Fibroblast of mammary gland (primary cell): ENCODE results near the gene NRG3.
A peak's percentile ranks its signal among the peaks of the same experiment; 100 is the strongest.

Source experiments
- DNase-seq: peaks from one replicate; pipeline ENCODE4 v3.0.0-alpha.2; 2010; ENCODE audit warnings: low read depth
- H3K4me3 ChIP-seq: 2 replicates; pipeline ENCODE4 v1.5.1; 2011; ENCODE audit warnings: low read depth, mild to moderate bottlenecking, low read length, moderate library complexity; ENCODE audit not compliant: control insufficient read depth
- TF ChIP-seq, protein P1 (sequence below): conservative IDR thresholded peaks from 2 replicates; pipeline ENCODE4 v1.5.1; 2011; ENCODE audit warnings: low read depth, low read length, inconsistent platforms; ENCODE audit not compliant: control insufficient read depth, insufficient read depth

The NRG3 gene

DNA sequence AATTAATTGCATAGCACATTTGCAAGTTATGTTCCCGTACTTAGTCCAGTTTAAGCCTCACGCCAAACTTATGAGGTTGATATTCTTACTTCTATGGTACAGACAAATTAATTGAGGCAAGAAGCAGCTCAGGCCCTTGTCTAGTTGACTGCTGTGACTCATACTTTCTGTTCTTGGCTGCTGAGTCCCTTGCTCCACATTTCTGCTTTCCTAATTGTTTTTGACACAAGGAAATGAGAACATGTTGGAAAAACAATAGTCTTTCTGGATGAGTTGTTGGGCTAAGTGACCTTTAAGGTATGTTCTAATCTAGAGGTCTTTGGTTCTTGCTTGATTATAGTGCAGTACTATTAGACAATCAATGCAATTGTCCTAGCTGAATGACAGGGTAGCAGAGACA lies 331.8 kb downstream of the NRG3 start:
- TF ChIP-seq, protein P1, sequence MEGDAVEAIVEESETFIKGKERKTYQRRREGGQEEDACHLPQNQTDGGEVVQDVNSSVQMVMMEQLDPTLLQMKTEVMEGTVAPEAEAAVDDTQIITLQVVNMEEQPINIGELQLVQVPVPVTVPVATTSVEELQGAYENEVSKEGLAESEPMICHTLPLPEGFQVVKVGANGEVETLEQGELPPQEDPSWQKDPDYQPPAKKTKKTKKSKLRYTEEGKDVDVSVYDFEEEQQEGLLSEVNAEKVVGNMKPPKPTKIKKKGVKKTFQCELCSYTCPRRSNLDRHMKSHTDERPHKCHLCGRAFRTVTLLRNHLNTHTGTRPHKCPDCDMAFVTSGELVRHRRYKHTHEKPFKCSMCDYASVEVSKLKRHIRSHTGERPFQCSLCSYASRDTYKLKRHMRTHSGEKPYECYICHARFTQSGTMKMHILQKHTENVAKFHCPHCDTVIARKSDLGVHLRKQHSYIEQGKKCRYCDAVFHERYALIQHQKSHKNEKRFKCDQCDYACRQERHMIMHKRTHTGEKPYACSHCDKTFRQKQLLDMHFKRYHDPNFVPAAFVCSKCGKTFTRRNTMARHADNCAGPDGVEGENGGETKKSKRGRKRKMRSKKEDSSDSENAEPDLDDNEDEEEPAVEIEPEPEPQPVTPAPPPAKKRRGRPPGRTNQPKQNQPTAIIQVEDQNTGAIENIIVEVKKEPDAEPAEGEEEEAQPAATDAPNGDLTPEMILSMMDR: no peak
- peak; percentile 42 for DNase-seq
- no peak overlapping the region for H3K4me3 ChIP-seq

DNA sequence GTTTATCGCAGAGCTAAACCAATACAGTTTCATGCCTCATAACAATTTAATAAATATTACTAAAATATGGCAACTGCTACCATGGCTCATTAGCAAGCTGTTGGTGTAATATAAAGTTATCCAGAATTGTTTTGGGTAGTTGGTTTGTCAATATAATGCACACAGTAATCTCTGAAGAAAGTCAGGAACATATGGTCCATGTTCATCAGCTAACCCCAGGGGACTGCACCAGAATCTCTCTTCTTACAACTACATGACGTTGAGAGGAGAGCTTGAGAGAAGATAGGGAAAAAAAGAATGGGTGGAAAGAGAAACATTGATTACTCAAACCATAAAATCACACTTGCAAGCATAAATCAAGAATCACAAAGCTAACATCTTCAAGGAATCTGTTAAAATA lies 333.7 kb downstream of the NRG3 start:
- DNase-seq: peak; percentile 17
- no peak overlapping the region for H3K4me3 ChIP-seq
- TF ChIP-seq, protein P1: no peak

DNA sequence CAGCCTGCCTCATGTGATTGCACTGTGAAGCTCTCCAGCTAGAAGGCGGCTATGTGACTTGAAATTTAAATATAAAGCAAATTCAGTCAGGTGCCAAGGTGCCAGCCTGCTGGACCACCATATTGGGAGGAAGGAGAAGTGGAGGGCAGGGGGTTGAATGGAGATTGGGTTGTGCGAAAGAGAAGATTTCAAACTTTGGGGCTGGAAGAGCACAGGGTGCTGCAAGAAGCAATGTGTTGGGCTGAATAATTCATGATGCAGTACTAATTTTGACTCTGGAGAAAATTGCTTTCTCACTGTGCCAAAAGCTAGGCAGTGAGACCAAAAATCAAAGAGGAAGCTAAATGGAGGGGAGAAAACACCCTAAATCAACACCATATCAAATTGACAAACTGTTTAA lies 335.3 kb downstream of the NRG3 start:
- H3K4me3 ChIP-seq: no peak overlapping the region
- no peak for DNase-seq

DNA sequence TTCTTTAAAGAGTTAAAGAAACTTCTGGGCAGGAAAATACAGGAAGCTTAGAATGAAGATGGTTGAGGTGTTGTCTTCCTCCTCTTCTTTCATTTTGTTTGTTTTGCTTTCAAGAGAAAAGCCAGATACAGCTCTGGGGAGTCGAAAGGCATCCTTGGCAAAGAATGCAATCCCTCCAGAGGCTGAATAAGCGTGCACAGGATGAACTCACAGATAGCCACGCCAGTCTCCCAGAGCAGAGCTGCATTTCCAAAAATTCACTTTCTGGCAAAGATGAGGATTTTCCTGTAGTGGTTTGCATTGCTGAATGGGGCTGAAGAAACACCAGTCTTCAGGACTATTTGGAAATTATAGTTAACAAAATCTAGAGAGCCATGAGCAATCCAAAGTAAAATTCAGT lies 336.4 kb downstream of the NRG3 start:
- no peak overlapping the region for H3K4me3 ChIP-seq
- peak; percentile 51 for DNase-seq
- TF ChIP-seq, protein P1: no peak

More for the DNA sequence above, 335.3 kb downstream of the NRG3 start:
- TF ChIP-seq, protein P1: no peak

DNA sequence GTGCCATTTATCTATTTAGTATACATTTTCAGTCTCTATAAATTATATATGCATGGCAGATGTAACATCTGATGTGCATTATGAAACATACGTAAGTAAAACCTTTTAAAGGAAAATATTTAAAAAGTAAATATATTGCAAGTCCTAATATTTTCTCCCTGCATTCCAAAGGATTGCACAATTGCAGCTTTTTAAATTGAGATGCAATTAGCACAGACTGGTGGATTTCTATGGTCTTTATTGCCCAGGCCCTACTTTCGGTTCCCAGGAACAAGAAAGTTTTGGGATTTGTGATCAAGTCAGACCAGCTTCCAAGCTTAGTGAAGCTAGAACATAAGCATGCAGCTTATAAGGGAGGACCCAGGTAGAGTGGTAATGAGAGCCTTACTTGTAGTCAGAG lies 337.8 kb downstream of the NRG3 start:
- DNase-seq: no peak
- H3K4me3 ChIP-seq: no peak overlapping the region
- TF ChIP-seq, protein P1: no peak

DNA sequence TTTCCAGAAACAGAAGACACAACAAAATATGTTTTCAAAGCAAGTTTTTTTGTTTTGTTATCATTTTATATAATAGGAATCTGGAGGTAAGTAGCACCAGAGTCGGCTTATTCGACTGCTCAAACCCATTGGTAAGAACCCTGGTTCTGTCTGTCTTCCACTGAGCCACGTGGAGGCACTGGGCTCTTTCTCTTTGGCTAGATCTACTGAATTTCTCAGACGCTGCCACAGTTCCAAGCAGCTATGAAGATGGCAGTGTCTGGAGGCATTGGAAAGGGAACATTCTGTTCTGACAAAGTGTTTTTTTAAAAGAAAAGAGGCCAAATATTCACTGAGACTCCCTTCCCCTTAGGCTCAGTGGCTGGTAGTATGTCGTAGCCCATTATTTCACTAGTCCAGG lies 338.8 kb downstream of the NRG3 start:
- H3K4me3 ChIP-seq: no peak overlapping the region
- no peak for DNase-seq
- TF ChIP-seq, protein P1: no peak

DNA sequence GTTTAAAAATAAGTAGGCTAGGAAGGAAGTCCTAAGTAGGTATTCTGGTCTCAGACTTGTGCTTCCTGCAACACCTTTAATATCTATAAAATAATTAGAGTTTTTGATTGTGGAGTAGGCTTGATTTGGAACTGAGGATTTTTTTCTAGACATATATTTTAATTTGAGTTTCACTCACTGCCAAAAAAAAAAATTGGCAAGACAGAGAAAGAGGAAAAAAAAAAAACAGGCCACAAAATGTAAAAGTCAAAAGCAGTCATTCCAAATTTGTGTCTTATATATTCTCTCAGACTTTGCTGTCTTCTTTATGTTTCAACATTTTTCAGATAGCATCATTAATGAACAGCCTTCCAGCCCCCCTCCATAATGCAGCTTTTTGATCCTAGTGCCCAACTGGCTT lies 346.1 kb downstream of the NRG3 start:
- TF ChIP-seq, protein P1: no peak
- no peak overlapping the region for H3K4me3 ChIP-seq
- no peak for DNase-seq
